Right lobe of liver (tissue), 6 donors: ENCODE measurements around the gene TENM4. TPM values are rescaled to one million over a fixed set of nuclear protein-coding genes. Genes with fewer than 3 reads are reported as not detected.
A peak's percentile ranks its signal among the peaks of the same experiment; 100 is the strongest.

Source experiments
- ATAC-seq, 4 donors: fragments of 200-7000 bp; cut with Tn5 transposase; one replicate each; pipeline ENCODE4 v1.9.1; 2020; ENCODE audit warnings: mild to moderate bottlenecking in 4 of 4, moderate library complexity in 4 of 4
- DNase-seq, 3 donors: peaks; one replicate each; pipeline ENCODE4 v3.0.0-alpha.2; 2020
- H3K27ac ChIP-seq, 3 donors: fragments of 200-600 bp; one replicate each; pipeline ENCODE4 v1.8.0; 2022
- H3K27me3 ChIP-seq, 2 donors: fragments of 200-600 bp; one replicate each; pipeline ENCODE4 v1.8.0; 2022
- H3K36me3 ChIP-seq, 4 donors: fragments of 200-600 bp; sonication (generic) in 1 of 4; one replicate each; pipeline versions ENCODE4 v1.5.1 to v1.8.0; 2017 to 2022; ENCODE audit warnings: control low read depth in 1 of 4
- H3K4me1 ChIP-seq, 4 donors: fragments of 200-600 bp; sonication (generic) in 1 of 4; one replicate each; pipeline versions ENCODE4 v1.5.1 to v1.8.0; 2017 to 2022; ENCODE audit warnings: control low read depth in 1 of 4
- H3K4me3 ChIP-seq, 3 donors: fragments of 200-600 bp; one replicate each; pipeline ENCODE4 v1.8.0; 2022
- H3K9me3 ChIP-seq, 4 donors: fragments of 200-600 bp; sonication (generic) in 1 of 4; one replicate each; pipeline versions ENCODE4 v1.5.1 to v1.8.0; 2017 to 2022; ENCODE audit warnings: control low read depth in 1 of 4
- POLR2A ChIP-seq: fragments of 450-650 bp; IDR thresholded peaks from one replicate; pipeline ENCODE4 v1.6.1; 2017; ENCODE audit warnings: antibody characterized with exemption, mild to moderate bottlenecking
- WGBS: methylation state at CpG from one replicate; pipeline ENCODE4 v1.1.6; 2018; ENCODE audit warnings: low coverage, low lambda C conversion rate; ENCODE audit not compliant: insufficient coverage; ENCODE audit errors: missing lambda C conversion rate; 5-methylcytosine and 5-hydroxymethylcytosine counted together
- intact Hi-C, 2 donors: fragments of 100-400 bp; cut with DNase I; formaldehyde crosslinking; loops; one replicate each; pipeline versions ENCODE4 v1.11.2 to v1.14.1; 2022
- total RNA-seq, 6 experiments: library from RNA; depleted of rRNA in 2 of 6; stranded (reverse); fragments of >200 nt in 2 of 6; fragmentation: NEBNext Ultra II Directional in 3 of 6; extraction: Animal tissue kit (Norgen Biotek cat#: 25700) in 3 of 6; gene quantifications; one replicate each; pipeline versions ENCODE4 v1.1.0 to v1.2.4, GENCODE V29; 2016 to 2023
- TF ChIP-seq, protein P1 (sequence below), 4 donors: fragments of 200-600 bp in 3 of 4; fragments of 450-650 bp in 1 of 4; IDR thresholded peaks; one replicate each; pipeline versions ENCODE4 v1.5.1 to v1.8.0; 2016 to 2022; ENCODE audit warnings: antibody characterized with exemption in 4 of 4, mild to moderate bottlenecking in 2 of 4
- donor health status: DM: no; HTN: yes; CAD: no.
- donor health status: DM: no; HTN: no; CAD: no.
- donor health status: DM: no; HTN: no; CAD: no.
- donor health status: DM: no; HTN: yes; CAD: no.
- donor health status: DM: no; HTN: yes; CAD: no.

TENM4 gene
- total RNA-seq, 6 experiments from 2014 or later, result 0.04 to 0.58 (median 0.14) TPM; not detected in 2

DNA sequence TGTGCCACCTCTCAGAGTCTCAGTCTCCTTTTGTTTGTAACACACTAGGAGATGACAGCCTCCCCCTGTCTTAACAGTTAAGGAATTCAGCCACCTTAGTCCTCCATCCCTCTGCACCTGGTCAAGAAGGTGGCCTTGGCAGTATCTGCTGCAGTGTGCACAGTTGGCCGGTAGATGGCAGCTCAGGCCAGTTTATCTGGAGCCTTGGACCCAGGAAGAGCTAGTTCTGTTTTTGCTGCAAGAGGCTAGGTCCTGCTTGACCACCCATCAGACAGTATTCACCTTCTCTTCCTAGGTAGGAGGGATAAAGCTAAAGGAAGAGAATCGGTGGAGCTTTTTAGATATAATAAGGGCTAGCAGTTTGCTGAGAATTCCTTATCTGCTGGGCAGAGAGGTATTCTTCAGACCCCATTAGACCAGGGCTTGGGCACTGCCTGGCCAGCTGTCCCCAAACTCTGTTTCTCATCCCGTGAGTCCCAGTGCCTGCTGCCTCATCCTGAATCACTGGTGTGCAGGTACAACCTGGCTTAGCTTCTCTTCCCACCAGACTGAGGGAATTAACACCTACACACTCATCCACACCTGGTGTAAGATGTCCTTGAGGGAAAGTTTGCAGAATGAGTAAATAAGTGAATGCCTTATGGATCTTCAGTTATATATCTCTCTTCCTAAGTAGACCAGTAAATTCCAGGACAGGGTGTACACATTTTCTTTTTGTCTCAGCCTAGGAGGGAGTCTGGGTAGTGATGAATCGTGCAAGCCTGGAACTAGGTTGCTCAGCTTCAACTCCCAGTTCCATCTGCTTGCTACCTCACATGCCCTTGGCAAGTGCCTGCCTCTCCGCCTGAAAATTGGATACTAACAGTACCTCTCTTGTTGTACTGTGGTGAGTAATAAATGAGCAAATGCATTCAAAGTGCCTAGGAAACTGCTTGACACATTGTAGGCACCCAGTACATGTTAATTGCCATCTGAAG, 795.3 kb downstream of the TENM4 start:
- Histone ChIP-seq H3K27me3 (no peaks in the 10 kb centered on the region), H3K9me3 (no peaks in the 10 kb centered on the region), H3K36me3 (no peaks in the 10 kb centered on the region), H3K4me1 (no peaks in the 10 kb centered on the region), H3K27ac (no peak overlapping the region), H3K4me3 (no peak overlapping the region)
- intact Hi-C loops, result loop anchor here in 1 of 2 donors (10.0 kb wide), 3 partner anchors 319 to 849 kb away; no protein-coding TSS in a partner anchor
- 30% methylated on average over 5 of the region's 5 CpGs for WGBS
- DNase-seq, result peak; percentile 60 to 76 (median 70)
- TF ChIP-seq POLR2A, result no peak
- TF ChIP-seq, protein P1, sequence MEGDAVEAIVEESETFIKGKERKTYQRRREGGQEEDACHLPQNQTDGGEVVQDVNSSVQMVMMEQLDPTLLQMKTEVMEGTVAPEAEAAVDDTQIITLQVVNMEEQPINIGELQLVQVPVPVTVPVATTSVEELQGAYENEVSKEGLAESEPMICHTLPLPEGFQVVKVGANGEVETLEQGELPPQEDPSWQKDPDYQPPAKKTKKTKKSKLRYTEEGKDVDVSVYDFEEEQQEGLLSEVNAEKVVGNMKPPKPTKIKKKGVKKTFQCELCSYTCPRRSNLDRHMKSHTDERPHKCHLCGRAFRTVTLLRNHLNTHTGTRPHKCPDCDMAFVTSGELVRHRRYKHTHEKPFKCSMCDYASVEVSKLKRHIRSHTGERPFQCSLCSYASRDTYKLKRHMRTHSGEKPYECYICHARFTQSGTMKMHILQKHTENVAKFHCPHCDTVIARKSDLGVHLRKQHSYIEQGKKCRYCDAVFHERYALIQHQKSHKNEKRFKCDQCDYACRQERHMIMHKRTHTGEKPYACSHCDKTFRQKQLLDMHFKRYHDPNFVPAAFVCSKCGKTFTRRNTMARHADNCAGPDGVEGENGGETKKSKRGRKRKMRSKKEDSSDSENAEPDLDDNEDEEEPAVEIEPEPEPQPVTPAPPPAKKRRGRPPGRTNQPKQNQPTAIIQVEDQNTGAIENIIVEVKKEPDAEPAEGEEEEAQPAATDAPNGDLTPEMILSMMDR (IDR thresholded peaks at IDR 0.05), result peak; percentile 91 to 94 (median 94)
- ATAC-seq, result peak; percentile 92 to 97 (median 94)

DNA sequence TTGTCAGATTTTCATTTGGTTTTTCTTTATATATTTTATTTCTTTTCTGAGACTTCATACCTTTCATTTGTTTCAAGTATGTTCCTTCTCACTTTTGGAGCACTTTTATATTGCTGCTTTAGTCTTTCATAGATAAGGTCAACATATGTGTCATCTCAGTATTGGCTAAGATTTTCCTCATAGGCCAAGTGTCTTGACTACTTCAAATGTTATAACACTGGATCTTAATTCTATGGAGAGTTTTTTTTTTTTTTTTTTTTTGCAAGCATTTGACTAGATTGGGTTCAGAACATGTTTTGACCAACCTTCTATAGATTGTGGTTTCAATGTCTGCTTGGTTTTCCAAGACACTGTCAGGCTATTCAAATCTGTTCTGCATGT, 797.2 kb downstream of the TENM4 start:
- TF ChIP-seq, protein P1 (IDR thresholded peaks at IDR 0.05), result no peak
- Histone ChIP-seq H3K9me3 (no peaks in the 10 kb centered on the region), H3K4me1 (no peaks in the 10 kb centered on the region), H3K27me3 (no peaks in the 10 kb centered on the region), H3K36me3 (no peaks in the 10 kb centered on the region), H3K27ac (no peak overlapping the region), H3K4me3 (no peak overlapping the region)
- no peak for DNase-seq
- no peak for ATAC-seq
- intact Hi-C loops, result loop anchor here in 1 of 2 donors (10.0 kb wide), 3 partner anchors 321 to 851 kb away; no protein-coding TSS in a partner anchor

DNA sequence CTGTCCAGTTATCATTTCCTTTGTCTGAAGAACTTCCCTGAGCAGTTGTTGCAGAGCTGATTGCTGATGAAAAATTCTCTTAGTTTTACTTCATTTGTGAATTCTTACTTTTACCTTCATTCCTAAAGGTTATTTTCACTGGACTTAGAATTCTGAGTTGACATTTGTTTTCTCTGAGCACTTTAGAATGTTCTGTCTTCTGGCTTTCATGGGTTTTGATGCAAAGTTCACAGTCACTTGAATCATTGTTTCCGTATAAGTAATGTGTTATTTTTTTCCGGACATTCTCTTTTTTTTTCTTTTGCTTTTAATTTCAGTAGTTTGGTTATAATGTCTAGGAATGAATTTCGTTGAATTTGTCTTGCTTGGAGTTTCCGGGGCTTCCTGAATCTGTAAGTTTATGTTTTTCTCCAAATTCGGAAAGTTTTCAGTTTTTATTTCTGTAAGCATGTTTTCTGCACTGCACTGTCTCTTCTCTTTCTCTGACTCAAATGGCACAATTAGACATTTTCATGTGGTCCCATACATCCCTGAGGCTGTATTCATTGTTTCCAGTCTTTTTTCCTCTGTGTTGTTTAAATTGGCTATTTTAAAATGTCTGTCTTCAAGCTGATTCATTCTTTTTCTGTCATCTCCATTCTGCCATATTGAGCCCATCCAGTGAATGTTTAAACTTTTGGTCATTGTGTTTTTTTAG, 797.7 kb downstream of the TENM4 start:
- no peak overlapping the region for H3K4me3 ChIP-seq
- H3K9me3 ChIP-seq, result no peaks in the 10 kb centered on the region
- WGBS, result 66% methylated on average over 5 of the region's 5 CpGs
- no peaks in the 10 kb centered on the region for H3K4me1 ChIP-seq
- ATAC-seq (no peak), DNase-seq (no peak)
- no peaks in the 10 kb centered on the region for H3K27me3 ChIP-seq
- H3K36me3 ChIP-seq, result no peaks in the 10 kb centered on the region
- no peak overlapping the region for H3K27ac ChIP-seq
- intact Hi-C loops, result loop anchor here in 1 of 2 donors (10.0 kb wide), 3 partner anchors 322 to 852 kb away; no protein-coding TSS in a partner anchor
- TF ChIP-seq POLR2A, result no peak
- TF ChIP-seq, protein P1 (IDR thresholded peaks at IDR 0.05), result no peak

DNA sequence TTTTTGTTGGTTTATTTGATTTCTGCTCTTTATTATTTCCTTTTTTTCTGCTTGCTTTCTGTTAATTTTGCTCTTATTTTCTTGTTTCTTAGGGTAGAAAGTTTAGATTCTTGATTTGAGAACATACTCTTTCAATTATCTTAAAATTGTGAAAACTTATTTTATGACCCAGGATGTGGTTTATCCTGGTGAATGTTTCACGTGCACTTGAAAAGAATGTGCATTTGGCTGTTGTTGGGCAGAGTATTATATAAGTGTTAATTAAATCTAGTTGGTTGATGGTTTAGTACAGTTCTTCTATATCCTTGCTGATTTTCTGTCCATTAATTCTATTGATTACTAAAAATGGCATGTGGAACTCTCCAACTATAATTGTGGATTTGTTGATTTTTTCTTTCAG, 799.3 kb downstream of the TENM4 start:
- DNase-seq, result no peak
- Histone ChIP-seq H3K27me3 (no peaks in the 10 kb centered on the region), H3K4me1 (peaks cover 0 to 3% (median 0%) of the 10 kb centered on the region in 4 donors), H3K27ac (no peak overlapping the region), H3K9me3 (no peaks in the 10 kb centered on the region), H3K4me3 (no peak overlapping the region), H3K36me3 (no peaks in the 10 kb centered on the region)
- intact Hi-C loops, result loop anchor here in 1 of 2 donors (10.0 kb wide), 3 partner anchors 323 to 853 kb away; no protein-coding TSS in a partner anchor
- WGBS, result 35% methylated on average over 1 of the region's 1 CpG
- ATAC-seq, result no peak
- TF ChIP-seq, protein P1 (IDR thresholded peaks at IDR 0.05), result no peak
- no peak for TF ChIP-seq POLR2A
